GM19043 (cell line): Measurements from ENCODE around the gene LPAR4.
"Not testable (repeated sequence)": the region's sequence is repeated elsewhere in the genome, so short reads cannot be mapped to it uniquely, and the experiment has no call there.

Source experiments
- ATAC-seq: cut with Tn5 transposase; IDR thresholded peaks from one replicate; pipeline ENCODE4 v1.9.1; 2021; ENCODE audit warnings: low read depth; ENCODE audit not compliant: unreplicated experiment

Gene LPAR4, protein sequence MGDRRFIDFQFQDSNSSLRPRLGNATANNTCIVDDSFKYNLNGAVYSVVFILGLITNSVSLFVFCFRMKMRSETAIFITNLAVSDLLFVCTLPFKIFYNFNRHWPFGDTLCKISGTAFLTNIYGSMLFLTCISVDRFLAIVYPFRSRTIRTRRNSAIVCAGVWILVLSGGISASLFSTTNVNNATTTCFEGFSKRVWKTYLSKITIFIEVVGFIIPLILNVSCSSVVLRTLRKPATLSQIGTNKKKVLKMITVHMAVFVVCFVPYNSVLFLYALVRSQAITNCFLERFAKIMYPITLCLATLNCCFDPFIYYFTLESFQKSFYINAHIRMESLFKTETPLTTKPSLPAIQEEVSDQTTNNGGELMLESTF

DNA sequence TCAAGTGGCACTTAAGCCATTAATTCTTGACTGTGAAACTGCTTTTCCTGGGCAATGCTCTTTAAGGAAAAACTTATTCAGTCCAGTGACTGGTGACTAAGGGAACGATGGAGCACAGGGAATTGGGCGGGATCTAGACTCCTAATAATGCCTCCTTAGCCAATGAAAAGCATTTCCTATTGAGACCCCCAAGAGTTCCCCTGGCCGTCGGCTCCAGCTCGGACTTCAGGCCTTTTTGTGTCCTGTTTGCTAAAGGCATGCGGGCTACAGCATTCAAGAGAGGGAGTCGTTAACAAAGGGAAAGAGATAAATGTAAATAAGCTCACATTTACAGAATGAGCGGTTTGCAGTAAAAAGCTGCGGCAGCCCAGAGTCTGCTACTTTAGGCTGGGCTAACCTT is at the start of gene LPAR4:
LPAR4 (plus strand) TSS at position 232 of the 400 bp plus-strand sequence. CDS start 7,150 bp downstream, outside the sequence.
- no peak for ATAC-seq

DNA sequence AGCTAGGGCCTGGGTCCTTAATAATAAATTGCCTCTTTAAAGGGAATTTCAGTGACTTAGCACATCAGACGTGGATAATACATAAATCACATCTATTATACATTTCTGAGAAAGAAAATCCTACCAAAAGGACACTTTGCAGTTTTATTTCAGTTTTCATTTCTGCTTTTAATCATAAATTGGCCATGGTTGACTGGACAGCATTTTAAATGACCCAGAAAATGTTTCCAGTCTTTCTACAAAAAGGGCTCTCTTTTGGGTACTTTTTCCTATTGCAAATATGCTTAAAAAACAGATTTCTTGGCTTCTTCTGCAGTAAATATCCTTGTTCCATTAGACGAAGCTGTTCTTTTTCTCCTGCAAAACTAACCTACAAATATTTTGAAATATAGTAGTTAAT is 41.4 kb upstream of the LPAR4 start:
- no peak for ATAC-seq

DNA sequence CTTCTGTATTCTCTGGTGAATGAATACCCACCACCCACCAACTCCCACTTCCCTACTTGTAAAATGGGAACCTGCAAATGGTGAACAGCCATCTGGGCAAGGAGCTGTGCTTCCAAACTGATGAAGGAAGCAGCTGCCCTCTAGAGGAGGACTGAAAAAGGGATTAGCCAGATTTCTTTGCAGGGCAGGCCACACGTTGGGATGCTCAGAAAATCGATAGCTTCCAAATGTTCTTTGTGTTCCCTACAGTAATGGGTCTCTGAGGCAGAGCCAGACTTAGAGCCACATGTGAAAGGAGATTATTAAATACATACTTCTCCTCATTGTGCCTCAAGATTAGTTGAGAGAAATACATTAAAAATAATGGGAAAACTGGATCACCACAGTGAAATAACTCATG is 39.3 kb upstream of the LPAR4 start:
- no peak for ATAC-seq

DNA sequence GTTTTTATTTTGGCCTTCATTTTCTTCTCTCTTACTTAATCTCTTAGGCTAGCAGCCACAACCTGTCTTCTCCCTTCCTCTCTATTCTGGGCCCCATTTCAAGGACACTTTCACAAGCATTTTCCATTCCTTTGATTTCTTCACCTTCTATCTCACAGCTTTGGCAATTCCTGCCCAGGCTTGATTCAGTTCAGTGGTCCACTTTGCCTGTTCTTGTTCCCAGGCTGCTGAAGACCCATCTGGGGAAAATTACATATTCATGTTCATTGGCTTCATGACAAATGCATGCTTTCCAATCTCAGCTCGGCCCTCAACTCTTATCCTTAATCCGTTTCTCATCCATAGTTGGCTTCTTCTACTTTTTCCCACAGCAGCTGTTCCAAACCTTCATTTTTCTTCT is 38.7 kb upstream of the LPAR4 start:
- ATAC-seq, result no peak

DNA sequence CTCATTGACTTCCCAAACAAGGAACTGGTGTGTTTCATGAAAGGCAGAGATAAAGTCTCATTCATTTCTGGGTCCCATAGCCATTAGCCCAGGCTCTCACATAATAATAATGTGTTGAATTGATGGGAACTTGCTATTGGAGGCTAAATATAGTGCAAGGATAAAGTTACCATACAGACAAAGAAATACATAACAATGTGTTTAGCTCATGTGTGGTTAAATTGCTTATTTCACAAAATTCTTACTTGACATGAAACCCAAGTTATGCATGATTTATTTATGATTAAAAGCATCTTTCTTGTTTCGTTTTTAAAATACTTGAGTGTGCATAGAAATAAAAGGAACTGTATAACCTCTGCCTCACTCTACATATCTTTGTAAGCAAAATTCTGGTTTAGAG is 37.3 kb upstream of the LPAR4 start:
- ATAC-seq, result no peak

DNA sequence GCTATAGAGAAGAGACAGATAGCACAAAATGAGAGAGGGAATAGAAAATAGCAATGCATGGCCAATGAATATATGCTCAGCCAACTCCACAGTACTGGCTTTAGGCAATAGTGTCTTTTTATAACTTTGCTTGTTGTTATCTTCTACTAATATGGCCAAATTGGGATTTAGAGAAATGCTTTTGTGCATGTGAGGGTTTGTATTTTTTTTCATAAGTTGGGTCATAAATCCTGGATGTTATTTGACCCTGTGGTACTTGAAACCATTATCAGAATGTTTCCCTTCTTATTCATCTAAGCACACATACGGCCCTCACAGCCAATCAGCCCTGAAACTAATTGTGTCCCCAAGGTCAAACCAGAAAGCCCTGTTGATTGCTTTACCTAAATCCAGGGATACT is 35.2 kb upstream of the LPAR4 start:
- no peak for ATAC-seq

DNA sequence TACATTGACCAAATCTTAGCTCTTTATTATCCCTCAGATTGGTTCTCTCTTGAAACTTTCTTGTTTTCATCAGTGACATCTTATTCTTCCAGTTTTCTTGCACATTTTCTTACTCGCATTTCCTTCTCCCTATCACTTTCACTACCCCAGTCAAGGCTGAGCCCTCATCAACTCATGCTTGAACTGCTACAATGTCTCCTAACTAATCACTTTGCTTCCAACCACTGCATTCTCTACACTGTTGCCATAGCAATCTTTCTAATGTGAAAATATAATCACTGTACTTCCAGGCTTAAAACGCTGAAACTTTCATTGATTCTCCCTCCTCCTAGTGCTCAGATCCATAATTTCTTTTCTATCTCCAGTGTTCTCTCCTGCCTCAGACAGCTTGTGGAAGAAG is 22.2 kb upstream of the LPAR4 start:
- ATAC-seq, result no peak

DNA sequence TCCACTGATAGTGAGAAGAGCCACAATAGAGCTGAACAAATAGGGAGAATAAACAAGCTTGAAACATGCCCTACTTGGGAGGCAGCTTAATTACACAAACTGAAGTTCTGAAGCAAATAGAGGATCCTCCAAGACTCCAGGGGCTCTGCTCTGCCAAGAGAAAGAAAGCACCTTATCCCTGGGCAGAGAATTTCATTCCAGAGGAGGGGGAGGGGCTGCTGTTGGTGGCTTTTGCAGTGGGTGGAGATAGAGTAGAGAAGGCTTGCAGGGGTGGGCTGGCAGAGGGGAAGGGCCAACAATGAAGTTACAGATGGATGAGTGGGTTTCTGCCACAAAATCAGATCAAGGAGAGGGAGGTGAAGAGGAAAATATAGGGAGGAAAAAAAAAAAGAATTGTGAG is 1.0 kb upstream of the LPAR4 start:
- no peak for ATAC-seq

DNA sequence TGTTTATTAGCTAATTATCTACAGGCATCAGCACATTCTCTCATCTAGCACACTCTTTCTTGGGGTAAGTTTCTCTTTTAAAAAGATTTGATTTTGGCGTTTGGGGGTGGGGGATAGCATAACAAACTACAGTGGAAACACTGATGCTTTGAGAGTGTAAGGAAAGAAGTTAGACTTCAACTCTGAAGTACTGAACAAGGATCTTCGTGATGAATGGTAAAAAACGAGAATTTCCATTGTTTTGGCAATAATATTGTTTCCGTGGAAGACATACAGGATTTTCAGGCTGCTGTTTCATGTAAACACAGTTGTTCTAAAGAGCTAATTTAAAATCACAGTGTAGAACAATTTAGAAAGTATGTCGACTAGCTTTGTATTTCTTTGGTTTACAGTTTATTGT is 451 bp downstream of the LPAR4 start:
- no peak for ATAC-seq

DNA sequence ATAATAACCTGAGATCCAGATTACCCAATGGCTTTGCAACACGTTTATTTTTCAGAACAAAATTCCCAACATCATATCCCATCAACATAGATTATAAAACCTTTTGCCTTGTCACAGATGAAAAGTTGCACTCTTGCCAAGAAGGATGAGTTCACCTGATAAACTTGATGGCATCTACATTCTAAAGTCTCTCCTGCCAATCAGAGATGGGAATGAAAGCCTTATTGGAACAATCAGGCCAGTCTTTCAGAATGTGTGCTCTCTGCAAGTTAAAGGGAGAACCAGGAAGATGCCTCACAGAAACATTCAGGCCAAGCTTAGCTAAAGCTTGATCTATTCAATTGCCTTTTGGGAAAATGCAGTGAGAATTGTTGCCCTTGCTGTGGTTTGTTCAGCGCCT is 1.3 kb downstream of the LPAR4 start:
- no peak for ATAC-seq

DNA sequence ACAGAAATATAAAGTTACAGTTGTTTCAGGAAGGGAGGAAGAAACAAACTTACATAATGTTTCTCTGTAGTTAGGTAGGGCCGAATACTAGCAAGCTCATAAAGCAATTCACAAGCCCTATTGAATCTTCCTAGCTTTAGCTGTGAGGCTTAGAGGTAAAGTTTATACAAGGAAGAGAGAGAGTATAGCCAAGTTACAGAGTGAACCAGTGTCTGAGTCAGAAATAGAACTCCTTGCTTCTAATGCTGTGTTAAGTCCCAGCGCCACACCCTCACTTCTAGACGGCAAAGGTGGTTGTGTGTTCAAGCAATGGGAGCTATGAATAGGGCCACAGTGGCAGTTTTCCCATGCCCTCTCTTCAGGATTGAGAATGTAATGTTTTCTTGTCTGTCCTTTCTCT is 6.1 kb downstream of the LPAR4 start:
- no peak for ATAC-seq

DNA sequence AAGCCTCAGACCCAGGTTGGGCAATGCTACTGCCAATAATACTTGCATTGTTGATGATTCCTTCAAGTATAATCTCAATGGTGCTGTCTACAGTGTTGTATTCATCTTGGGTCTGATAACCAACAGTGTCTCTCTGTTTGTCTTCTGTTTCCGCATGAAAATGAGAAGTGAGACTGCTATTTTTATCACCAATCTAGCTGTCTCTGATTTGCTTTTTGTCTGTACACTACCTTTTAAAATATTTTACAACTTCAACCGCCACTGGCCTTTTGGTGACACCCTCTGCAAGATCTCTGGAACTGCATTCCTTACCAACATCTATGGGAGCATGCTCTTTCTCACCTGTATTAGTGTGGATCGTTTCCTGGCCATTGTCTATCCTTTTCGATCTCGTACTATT is 7.4 kb downstream of the LPAR4 start:
- peak; percentile 88 for ATAC-seq

DNA sequence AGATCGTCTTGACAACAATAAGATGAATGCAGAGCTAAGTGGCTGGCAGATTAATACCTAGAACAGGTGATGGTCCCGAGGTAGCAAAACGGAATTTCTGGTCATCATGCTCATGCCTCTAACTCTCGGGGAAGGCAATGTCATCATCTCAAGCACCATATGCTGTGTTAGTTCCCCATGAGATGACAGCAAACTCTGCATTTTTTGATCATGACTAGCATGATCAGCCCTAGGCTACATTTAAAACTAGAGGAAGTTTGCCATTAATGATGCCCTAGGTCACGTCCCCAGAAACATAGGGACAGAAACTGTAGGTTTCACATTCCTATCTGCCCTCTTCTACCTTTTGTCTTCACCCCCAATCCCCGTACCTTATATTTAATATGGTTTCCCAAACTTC is 11.6 kb downstream of the LPAR4 start:
- ATAC-seq, result no peak

DNA sequence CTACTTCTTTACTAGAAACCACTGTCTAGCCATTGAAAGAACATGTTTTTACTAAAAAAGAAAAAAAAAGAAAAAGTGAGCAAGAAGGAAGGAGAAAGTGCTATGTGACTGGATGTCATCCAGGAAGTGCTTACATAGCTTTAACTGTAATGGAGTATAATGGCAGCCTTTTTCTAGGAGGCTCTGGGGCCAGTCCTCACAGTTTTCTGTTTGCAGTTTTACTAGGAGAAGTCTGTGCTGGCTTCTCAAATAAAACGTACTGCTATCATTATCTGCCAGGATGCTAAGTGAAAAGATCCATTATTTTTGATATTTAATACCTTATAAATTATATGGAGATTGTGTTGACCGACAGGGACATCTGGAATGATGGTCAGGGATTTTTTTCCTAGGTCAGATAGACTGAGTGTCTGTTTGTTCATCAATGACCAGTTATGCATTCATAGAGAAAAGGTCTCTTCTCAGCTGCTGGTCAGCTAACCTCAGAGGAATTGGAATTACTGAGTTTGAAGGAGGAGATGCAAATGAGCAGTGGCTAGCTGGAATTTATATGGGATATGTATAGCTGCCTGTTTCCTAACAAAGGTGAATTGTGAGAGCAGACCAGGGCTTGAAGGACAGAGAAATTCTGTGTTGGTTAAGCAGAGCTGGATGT is 21.7 kb downstream of the LPAR4 start:
- ATAC-seq, result no peak

DNA sequence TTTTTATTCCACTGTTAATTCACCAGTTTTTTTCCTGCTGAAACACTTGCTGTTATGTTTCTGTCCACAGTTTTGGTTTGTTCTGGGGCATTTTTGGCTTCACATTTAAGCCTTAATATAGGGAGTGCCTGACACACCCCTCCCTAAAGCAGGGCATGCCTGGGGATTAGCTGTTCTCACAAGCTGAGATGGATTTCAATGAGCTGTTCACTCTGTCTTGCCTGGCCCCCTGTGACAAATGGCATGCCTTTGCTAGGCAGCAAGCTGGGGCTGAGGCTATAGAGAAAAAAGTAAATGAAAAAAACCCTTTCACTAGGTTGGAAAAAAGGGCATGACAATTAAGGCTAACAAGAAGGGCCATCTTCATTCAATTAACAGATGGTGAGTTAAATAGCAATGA is 22.4 kb downstream of the LPAR4 start:
- no peak for ATAC-seq

DNA sequence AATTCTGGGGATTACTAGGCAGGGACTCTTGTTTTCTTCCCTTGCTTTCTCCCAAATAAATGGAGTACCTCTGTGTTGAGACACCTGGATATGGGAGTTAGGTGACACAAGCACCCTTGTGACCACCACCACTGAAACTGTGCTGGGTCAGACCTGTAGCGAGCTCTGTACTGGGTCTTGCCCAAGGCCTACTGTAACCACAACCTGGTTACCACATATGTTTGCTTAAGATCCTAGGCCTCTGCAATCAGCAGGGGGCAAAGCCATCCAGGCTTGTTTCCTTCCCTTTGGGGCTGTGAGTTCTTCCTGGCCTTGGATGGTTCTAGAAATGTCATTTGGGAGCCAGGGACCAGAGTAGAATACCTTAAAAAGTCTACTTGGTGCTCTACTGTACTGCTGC is 49.4 kb downstream of the LPAR4 start:
- no peak for ATAC-seq

DNA sequence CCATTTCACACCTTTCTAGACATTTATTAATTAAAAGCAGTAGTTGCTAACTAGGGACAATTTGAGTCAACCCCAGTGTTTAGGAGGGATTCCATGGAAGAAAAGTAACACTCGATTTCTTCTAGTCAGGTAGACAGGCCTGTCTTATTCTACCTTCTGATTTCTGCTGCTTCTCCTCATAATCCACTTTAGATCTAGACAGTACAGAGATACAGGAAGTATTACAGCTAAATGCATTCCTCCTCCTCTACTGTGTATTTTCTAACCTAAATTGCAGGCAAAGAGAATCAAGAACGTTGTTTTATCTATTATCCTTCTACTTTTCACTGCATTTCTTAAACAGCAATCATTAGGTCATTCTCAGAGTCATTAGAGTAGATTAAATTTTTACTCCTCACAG is 52.6 kb downstream of the LPAR4 start:
- no peak for ATAC-seq

DNA sequence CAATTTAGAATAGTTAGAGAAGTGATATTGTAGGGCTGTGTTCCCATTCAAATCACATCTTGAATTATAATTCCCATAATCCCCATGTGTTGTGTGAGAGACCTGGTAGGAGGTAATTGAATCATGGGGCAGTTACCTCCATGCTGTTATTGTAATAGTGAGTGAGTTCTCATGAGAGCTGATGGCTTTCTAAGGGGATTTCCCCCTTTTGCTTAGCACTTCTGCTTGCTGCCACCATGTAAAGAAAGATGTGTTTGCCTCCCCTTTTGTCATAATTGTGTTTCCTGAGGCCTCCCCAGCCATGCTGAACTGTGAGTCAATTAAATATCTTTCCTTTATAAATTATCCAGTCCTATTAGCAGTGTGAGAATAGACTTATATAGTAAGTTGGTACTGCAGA is 53.2 kb downstream of the LPAR4 start:
- no peak for ATAC-seq

DNA sequence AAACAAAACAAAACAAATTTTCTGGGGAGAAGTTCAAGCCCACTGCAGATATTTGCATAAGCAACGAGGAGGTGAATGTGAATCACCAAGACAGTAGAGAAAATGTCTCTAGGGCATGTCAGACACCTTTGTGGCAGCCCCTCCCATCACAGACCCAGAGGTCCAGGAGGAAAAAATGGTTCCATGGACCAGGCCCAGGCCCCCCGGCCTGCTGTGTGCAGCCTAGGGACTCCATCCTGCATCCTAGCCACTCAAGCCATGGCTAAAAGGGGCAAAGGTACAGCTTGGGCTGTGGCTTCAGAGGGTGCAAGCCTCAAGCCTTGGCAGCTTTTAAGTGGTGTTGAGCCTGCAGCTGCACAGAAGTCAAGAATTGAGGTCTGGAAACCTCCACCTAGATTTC is 54.0 kb downstream of the LPAR4 start:
- ATAC-seq, result no peak

DNA sequence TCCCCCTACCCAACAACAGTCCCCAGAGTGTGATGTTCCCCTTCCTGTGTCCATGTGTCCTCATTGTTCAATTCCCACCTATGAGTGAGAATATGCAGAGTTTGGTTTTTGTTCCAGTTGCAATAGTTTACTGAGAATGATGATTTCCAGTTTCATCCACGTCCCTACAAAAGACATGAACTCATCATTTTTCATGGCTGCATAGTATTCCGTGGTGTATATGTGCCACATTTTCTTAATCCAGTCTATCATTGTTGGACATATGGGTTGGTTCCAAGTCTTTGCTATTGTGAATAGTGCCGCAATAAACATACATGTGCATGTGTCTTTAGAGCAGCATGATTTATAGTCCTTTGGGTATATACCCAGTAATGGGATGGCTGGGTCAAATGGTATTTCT is 55.0 kb downstream of the LPAR4 start:
- ATAC-seq, result not testable (repeated sequence)
